Mesendoderm (in vitro differentiated cells): ENCODE data around the gene PTPN4. TPM values are rescaled to one million over a fixed set of nuclear protein-coding genes. Genes with fewer than 3 reads are reported as not detected.

ENCODE experiments used
- DNase-seq: peaks from one replicate; pipeline ENCODE4 v3.0.0; 2013
- H2AK5ac ChIP-seq: 2 replicates; pipeline ENCODE4 v1.6.1; 2013; ENCODE audit warnings: low read length, inconsistent platforms
- H2BK120ac ChIP-seq: 2 replicates; pipeline ENCODE4 v1.6.1; 2013; ENCODE audit warnings: low read depth, mild to moderate bottlenecking, low read length, moderate library complexity, mixed read lengths
- H2BK15ac ChIP-seq: replicated peaks from 2 replicates; pipeline ENCODE4 v1.6.1; 2013; ENCODE audit warnings: low read depth, mild to moderate bottlenecking, moderate library complexity
- H2BK5ac ChIP-seq: 2 replicates; pipeline ENCODE4 v1.6.1; 2013; ENCODE audit warnings: low read length, inconsistent platforms
- H3K18ac ChIP-seq: 2 replicates; pipeline ENCODE4 v1.6.1; 2013; ENCODE audit warnings: mild to moderate bottlenecking, low read length, mixed read lengths
- H3K23ac ChIP-seq: one replicate; pipeline ENCODE4 v1.6.1; 2013; ENCODE audit warnings: low read length
- H3K27ac ChIP-seq: 2 replicates; pipeline ENCODE4 v1.5.1; 2013; ENCODE audit warnings: low read depth, mild to moderate bottlenecking, inconsistent platforms, low read length, moderate library complexity
- H3K27me3 ChIP-seq: 2 replicates; pipeline ENCODE4 v1.6.1; 2013; ENCODE audit warnings: low read length, control low read depth, mild to moderate bottlenecking, inconsistent platforms; ENCODE audit not compliant: insufficient read depth, poor library complexity
- H3K36me3 ChIP-seq: 2 replicates; pipeline ENCODE4 v1.6.1; 2013; ENCODE audit warnings: low read length, inconsistent platforms; ENCODE audit not compliant: control insufficient read depth, insufficient read depth
- H3K4ac ChIP-seq: one replicate; pipeline ENCODE4 v1.6.1; 2013; ENCODE audit warnings: low read depth, mild to moderate bottlenecking, low read length, moderate library complexity
- H3K4me1 ChIP-seq: 2 replicates; pipeline ENCODE4 v1.6.1; 2013; ENCODE audit warnings: low read depth, low read length, inconsistent platforms; ENCODE audit not compliant: control insufficient read depth
- H3K4me2 ChIP-seq: 2 replicates; pipeline ENCODE4 v1.6.1; 2013; ENCODE audit warnings: low read length
- H3K4me3 ChIP-seq: 2 replicates; pipeline ENCODE4 v1.5.1; 2013; ENCODE audit warnings: mild to moderate bottlenecking, low read length
- H3K56ac ChIP-seq: one replicate; pipeline ENCODE4 v1.6.1; 2013; ENCODE audit warnings: low read length
- H3K79me1 ChIP-seq: 2 replicates; pipeline ENCODE4 v1.6.1; 2013; ENCODE audit warnings: low read length, inconsistent platforms
- H3K79me2 ChIP-seq: 2 replicates; pipeline ENCODE4 v1.6.1; 2013; ENCODE audit warnings: mild to moderate bottlenecking, low read length; ENCODE audit not compliant: control insufficient read depth, insufficient read depth
- H3K9ac ChIP-seq: 2 replicates; pipeline ENCODE4 v1.6.1; 2013; ENCODE audit warnings: low read length, inconsistent platforms
- H4K5ac ChIP-seq: one replicate; pipeline ENCODE4 v1.6.1; 2013; ENCODE audit warnings: low read length
- H4K8ac ChIP-seq: one replicate; pipeline ENCODE4 v1.6.1; 2013; ENCODE audit warnings: low read depth, mild to moderate bottlenecking, control low read depth, low read length, moderate library complexity
- WGBS: extraction: QIAGEN DNeasy Blood & Tissue Kit; methylation state at CpG from one replicate; pipeline ENCODE4 v1.1.7; 2013; ENCODE audit warnings: low lambda C conversion rate, missing lambda C conversion rate; ENCODE audit not compliant: insufficient coverage; ENCODE audit errors: extremely low coverage; 5-methylcytosine and 5-hydroxymethylcytosine counted together
- polyA plus RNA-seq, 2 experiments: library from polyadenylated mRNA; stranded (reverse); fragments of 200-250 nt; gene quantifications; one replicate each; pipeline ENCODE4 v1.2.3, GENCODE V29; 2013

The PTPN4 gene
- polyA plus RNA-seq (2013, experiment 1 of 2), result 11.0 TPM
- 11.4 TPM for polyA plus RNA-seq (2013, experiment 2 of 2)

GRCh38 chr2:119759451-119760236, at the start of gene PTPN4:
Gene PTPN4 (plus strand): TSS chr2:119759922. CDS start chr2:119809854, 49,932 bp downstream.
- Histone ChIP-seq H2AK5ac (no peak within 1 kb of the TSS), H3K4me3 (peak within 1 kb of the TSS; percentile 84), H3K4me1 (no peaks in the 10 kb centered on the region), H3K27ac (peak within 1 kb of the TSS; percentile 99), H2BK5ac (peak within 1 kb of the TSS; percentile 79), H3K18ac (peak within 1 kb of the TSS; percentile 78), H3K23ac (peak within 1 kb of the TSS; percentile 48), H3K4me2 (peak within 1 kb of the TSS; percentile 82), H4K8ac (peak within 1 kb of the TSS; percentile 16), H3K36me3 (no peaks in the 10 kb centered on the region), H3K4ac (peak within 1 kb of the TSS; percentile 75), H4K5ac (no peak within 1 kb of the TSS), H3K56ac (peak within 1 kb of the TSS; percentile 94), H2BK120ac (peak within 1 kb of the TSS; percentile 50), H3K27me3 (no peaks in the 10 kb centered on the region), H3K79me1 (no peaks in the 10 kb centered on the region), H3K79me2 (peaks cover 26% of the 10 kb centered on the region), H3K9ac (peak within 1 kb of the TSS; percentile 91), H2BK15ac (no peak within 1 kb of the TSS)
- peak; percentile 100 for DNase-seq
- no CpG with 5 or more reads among the region's 59 CpGs for WGBS

DNA sequence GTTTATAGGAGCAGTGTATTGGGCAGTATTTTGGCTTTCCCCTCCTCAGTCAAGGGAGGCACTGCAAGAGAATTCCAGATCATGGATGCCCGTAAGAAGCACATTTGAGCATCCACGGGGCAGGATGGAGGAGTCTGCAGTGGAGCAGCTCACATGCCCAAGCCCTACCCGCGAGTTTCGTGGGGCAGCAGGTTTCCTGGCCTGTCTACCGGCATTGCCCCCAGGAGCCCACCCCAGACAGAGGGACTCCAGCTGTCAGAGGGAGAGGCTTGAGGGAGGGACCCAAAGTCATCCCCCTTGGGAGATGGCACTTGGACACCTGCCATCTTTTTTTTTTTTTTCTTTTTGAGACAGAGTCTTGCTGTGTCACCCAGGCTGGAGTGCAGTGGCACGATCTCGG, 49.4 kb upstream of the PTPN4 start:
- H3K4me2 ChIP-seq, result no peak overlapping the region
- H2AK5ac ChIP-seq, result no peak overlapping the region
- no peak overlapping the region for H4K8ac ChIP-seq
- no peak overlapping the region for H2BK5ac ChIP-seq
- no CpG with 5 or more reads among the region's 8 CpGs for WGBS
- H3K56ac ChIP-seq, result no peak overlapping the region
- no peak overlapping the region for H3K4ac ChIP-seq
- no peak overlapping the region for H3K9ac ChIP-seq
- no peaks in the 10 kb centered on the region for H3K4me1 ChIP-seq
- H2BK120ac ChIP-seq, result no peak overlapping the region
- no peaks in the 10 kb centered on the region for H3K79me1 ChIP-seq
- no peak overlapping the region for H4K5ac ChIP-seq
- no peak overlapping the region for H2BK15ac ChIP-seq
- DNase-seq, result no peak
- H3K18ac ChIP-seq, result no peak overlapping the region
- no peaks in the 10 kb centered on the region for H3K79me2 ChIP-seq
- no peak overlapping the region for H3K23ac ChIP-seq
- no peaks in the 10 kb centered on the region for H3K36me3 ChIP-seq
- no peak overlapping the region for H3K27ac ChIP-seq
- no peaks in the 10 kb centered on the region for H3K27me3 ChIP-seq
- no peak overlapping the region for H3K4me3 ChIP-seq

- Histone ChIP-seq H3K9ac (no peak overlapping the region), H2BK15ac (no peak overlapping the region), H3K56ac (no peak overlapping the region), H3K27me3 (no peaks in the 10 kb centered on the region), H2BK5ac (no peak overlapping the region), H3K79me2 (no peaks in the 10 kb centered on the region), H4K8ac (no peak overlapping the region), H3K4ac (no peak overlapping the region), H3K36me3 (no peaks in the 10 kb centered on the region), H3K4me2 (no peak overlapping the region), H3K79me1 (no peaks in the 10 kb centered on the region), H3K27ac (no peak overlapping the region), H4K5ac (no peak overlapping the region), H2BK120ac (no peak overlapping the region), H3K4me1 (no peaks in the 10 kb centered on the region), H3K18ac (no peak overlapping the region), H3K4me3 (no peak overlapping the region), H3K23ac (no peak overlapping the region), H2AK5ac (no peak overlapping the region)
- no peak for DNase-seq
- WGBS, result no CpG with 5 or more reads among the region's 9 CpGs
Measured at GRCh38 chr2:119711352-119711751, 48.4 kb upstream of the PTPN4 start.

DNA sequence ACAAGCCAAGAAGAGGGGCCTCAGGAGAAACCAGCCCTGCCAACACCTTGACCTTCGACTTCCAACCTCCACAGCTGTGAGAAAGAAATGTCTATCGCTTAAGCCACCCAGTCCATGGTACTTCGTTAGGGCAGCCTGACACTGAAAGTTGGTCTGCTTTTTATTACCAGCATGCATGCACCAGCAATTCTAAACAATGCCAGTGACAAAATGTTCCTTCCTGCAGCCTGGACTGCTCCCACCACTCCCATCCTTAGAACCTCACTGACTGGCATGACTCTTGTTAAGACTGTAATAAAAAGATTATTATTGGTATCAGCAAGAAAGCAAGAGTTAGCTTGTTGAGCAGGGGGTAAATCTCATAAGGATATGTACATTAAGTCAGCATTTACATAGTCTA, 47.2 kb upstream of the PTPN4 start:
- Histone ChIP-seq H3K18ac (no peak overlapping the region), H3K56ac (no peak overlapping the region), H3K23ac (no peak overlapping the region), H3K79me1 (no peaks in the 10 kb centered on the region), H2BK120ac (no peak overlapping the region), H3K4me3 (no peak overlapping the region), H2AK5ac (no peak overlapping the region), H3K27me3 (no peaks in the 10 kb centered on the region), H4K8ac (no peak overlapping the region), H2BK5ac (no peak overlapping the region), H2BK15ac (no peak overlapping the region), H3K36me3 (no peaks in the 10 kb centered on the region), H3K27ac (no peak overlapping the region), H3K9ac (no peak overlapping the region), H3K4ac (no peak overlapping the region), H3K4me2 (no peak overlapping the region), H3K4me1 (no peaks in the 10 kb centered on the region), H4K5ac (no peak overlapping the region), H3K79me2 (no peaks in the 10 kb centered on the region)
- no CpG with 5 or more reads among the region's 3 CpGs for WGBS
- DNase-seq, result no peak

DNA sequence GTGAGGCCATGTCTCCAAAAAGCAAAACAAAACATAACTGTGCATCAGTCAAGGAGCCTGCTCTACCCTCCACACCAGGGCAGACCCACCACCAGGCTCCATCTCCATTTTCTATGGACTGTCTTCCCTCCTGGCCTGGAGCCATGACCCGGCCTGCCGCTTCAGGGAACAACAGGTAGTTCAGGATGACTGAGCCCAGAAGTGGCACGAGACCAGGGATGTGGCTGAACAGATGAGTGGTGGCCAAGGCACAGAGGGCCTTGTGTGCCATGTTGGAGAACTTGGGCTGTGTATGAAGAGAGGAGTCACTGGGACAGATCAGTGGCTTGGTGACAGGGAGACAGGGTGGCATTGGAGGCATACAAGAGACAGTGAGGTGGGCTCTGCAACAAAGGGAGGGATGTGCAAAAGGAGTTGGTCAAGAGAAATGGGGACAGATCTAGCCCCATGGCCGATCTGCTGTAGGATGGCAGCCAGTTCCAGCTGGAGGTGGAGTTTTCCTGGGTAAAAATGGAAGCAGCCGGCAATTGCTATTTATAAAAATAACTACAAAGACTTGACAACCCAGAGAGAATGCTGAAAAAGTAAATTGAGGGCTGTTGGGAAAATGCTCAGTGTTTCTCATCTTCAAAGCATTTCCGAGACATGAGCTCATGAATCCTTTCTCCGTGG, 45.8 kb upstream of the PTPN4 start:
- WGBS, result no CpG with 5 or more reads among the region's 7 CpGs

More for the DNA sequence above, 45.8 kb upstream of the PTPN4 start:
- Histone ChIP-seq H2BK120ac (no peak overlapping the region), H3K27ac (no peak overlapping the region), H2BK15ac (no peak overlapping the region), H4K8ac (no peak overlapping the region), H3K4ac (no peak overlapping the region), H3K4me2 (no peak overlapping the region), H3K9ac (no peak overlapping the region), H2AK5ac (no peak overlapping the region), H3K36me3 (no peaks in the 10 kb centered on the region), H3K56ac (no peak overlapping the region), H3K23ac (no peak overlapping the region), H3K27me3 (no peaks in the 10 kb centered on the region), H3K79me1 (no peaks in the 10 kb centered on the region), H3K79me2 (no peaks in the 10 kb centered on the region), H3K4me3 (no peak overlapping the region), H3K18ac (no peak overlapping the region), H3K4me1 (no peaks in the 10 kb centered on the region), H4K5ac (no peak overlapping the region), H2BK5ac (no peak overlapping the region)
- no peak for DNase-seq
